ENCODE results near the gene FAM20C. TPM values are rescaled to one million over a fixed set of nuclear protein-coding genes. Genes with fewer than 3 reads are reported as not detected.

FAM20C gene
- total and polyA plus RNA-seq, 2 of the 8 experiments (the other 6 are each of a cell fraction or from before 2014, with no cell fraction given), result 9.5 to 34.8 TPM

GRCh38 chr7:303884-304573 is 111.7 kb downstream of the FAM20C start (continued):
- TF ChIP-seq CHD7 (IDR thresholded peaks at IDR 0.05; ENCODE audit: insufficient replicate concordance, low read length), result no peak
